Testis (tissue), 2 donors: ENCODE data around the gene FRAS1.

Source experiments
- POLR2A ChIP-seq: fragments of 450-650 bp; IDR thresholded peaks from one replicate; pipeline ENCODE4 v1.6.1; 2017; ENCODE audit warnings: antibody characterized with exemption, mild to moderate bottlenecking, moderate library complexity
- TF ChIP-seq, protein P1 (sequence below), 3 experiments: fragments of 450-650 bp in 2 of 3; fragments of 200-600 bp in 1 of 3; sonication (generic) in 1 of 3; IDR thresholded peaks; one replicate each; pipeline ENCODE4 v1.5.1; 2016 to 2019; ENCODE audit warnings: antibody characterized with exemption in 3 of 3, mild to moderate bottlenecking in 2 of 3, moderate library complexity in 1 of 3

DNA sequence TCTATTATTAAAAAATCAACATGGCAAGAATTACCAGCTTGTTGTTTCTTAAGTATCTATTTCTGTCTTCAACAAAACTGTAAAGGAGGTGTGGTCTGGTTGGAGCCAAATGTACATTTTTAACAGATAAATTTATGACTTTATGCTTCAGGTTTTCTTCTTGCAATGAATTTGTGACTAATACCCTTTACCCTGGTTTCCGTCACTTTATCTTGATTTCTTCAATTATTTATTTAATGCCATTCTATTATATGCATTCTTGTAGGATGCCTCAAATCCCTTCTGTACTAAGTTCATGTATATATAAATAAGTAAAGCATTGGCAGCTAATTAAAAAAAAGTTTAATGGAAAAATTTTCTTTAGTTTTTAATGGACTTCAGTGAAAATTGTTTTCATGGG is 453.0 kb downstream of the FRAS1 start:
- TF ChIP-seq, protein P1, sequence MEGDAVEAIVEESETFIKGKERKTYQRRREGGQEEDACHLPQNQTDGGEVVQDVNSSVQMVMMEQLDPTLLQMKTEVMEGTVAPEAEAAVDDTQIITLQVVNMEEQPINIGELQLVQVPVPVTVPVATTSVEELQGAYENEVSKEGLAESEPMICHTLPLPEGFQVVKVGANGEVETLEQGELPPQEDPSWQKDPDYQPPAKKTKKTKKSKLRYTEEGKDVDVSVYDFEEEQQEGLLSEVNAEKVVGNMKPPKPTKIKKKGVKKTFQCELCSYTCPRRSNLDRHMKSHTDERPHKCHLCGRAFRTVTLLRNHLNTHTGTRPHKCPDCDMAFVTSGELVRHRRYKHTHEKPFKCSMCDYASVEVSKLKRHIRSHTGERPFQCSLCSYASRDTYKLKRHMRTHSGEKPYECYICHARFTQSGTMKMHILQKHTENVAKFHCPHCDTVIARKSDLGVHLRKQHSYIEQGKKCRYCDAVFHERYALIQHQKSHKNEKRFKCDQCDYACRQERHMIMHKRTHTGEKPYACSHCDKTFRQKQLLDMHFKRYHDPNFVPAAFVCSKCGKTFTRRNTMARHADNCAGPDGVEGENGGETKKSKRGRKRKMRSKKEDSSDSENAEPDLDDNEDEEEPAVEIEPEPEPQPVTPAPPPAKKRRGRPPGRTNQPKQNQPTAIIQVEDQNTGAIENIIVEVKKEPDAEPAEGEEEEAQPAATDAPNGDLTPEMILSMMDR (IDR thresholded peaks at IDR 0.05): no peak
- TF ChIP-seq POLR2A: no peak
